Esophagus squamous epithelium (tissue), 5 donors: ENCODE data around the gene CHD2. TPM values are rescaled to one million over a fixed set of nuclear protein-coding genes. Genes with fewer than 3 reads are reported as not detected.

Experiments used
- DNase-seq: peaks from one replicate; lab custom pipeline; 2025; lab: John Stamatoyannopoulos, UW
- H3K27ac ChIP-seq, 4 donors: fragments of 200-600 bp; sonication (generic); one replicate each; pipeline ENCODE4 v1.5.1; 2016 to 2019; ENCODE audit warnings: mild to moderate bottlenecking in 1 of 4
- H3K27me3 ChIP-seq, 4 donors: fragments of 200-600 bp; sonication (generic); 1 replicate in 3 of 4; 2 replicates in 1 of 4; pipeline versions ENCODE4 v1.5.1 to v1.6.0; 2017 to 2021; ENCODE audit warnings: antibody characterized with exemption in 1 of 4
- H3K36me3 ChIP-seq, 3 donors: fragments of 200-600 bp; sonication (generic); one replicate each; pipeline ENCODE4 v1.5.1; 2016 to 2019
- H3K4me1 ChIP-seq, 3 donors: fragments of 200-600 bp; sonication (generic); one replicate each; pipeline ENCODE4 v1.5.1; 2017 to 2019
- H3K4me3 ChIP-seq, 4 donors: fragments of 200-600 bp; sonication (generic); 1 replicate in 3 of 4; 2 replicates in 1 of 4; pipeline ENCODE4 v1.5.1; 2016 to 2019; ENCODE audit warnings: mild to moderate bottlenecking in 2 of 4, moderate library complexity in 1 of 4
- H3K9me3 ChIP-seq, 3 donors: fragments of 200-600 bp; sonication (generic); one replicate each; pipeline ENCODE4 v1.5.1; 2016 to 2019
- CTCF ChIP-seq, 6 experiments: fragments of 450-650 bp in 4 of 6; fragments of 200-600 bp in 2 of 6; sonication (generic) in 2 of 6; IDR thresholded peaks; one replicate each; pipeline ENCODE4 v1.5.1; 2016 to 2019; ENCODE audit warnings: antibody characterized with exemption in 6 of 6, mild to moderate bottlenecking in 4 of 6, moderate library complexity in 4 of 6
- POLR2A ChIP-seq, 4 donors: fragments of 450-650 bp; IDR thresholded peaks; one replicate each; pipeline ENCODE4 v1.6.1; 2017; ENCODE audit warnings: antibody characterized with exemption in 4 of 4, mild to moderate bottlenecking in 4 of 4, moderate library complexity in 3 of 4
- WGBS, 2 donors: methylation state at CpG; one replicate each; pipeline ENCODE4 v1.1.5; 2018; 5-methylcytosine and 5-hydroxymethylcytosine counted together
- intact Hi-C: fragments of 100-400 bp; cut with DNase I; formaldehyde crosslinking; loops from one replicate; pipeline ENCODE4 v1.15.0; 2022
- total RNA-seq, 4 donors: library from RNA; depleted of rRNA; stranded (reverse); fragments of >200 nt; gene quantifications; one replicate each; pipeline ENCODE4 v1.1.0, GENCODE V29; 2016
- donor health status: DM: yes; HTN: yes; CAD: no.

Gene CHD2
- total RNA-seq: 100 to 1,000 TPM in 1 of 4 donors, 10 to 100 TPM in 3; 36.1 to 132 (median 74.8) TPM

- peaks cover 0 to 74% (median 18%) of the 10 kb centered on the region in 3 donors for H3K4me1 ChIP-seq
- no peak for DNase-seq
- intact Hi-C loops: no loop called here
Measured at GRCh38 chr15:92899948-92900730, at the start of gene CHD2. TSS of gene CHD2 (plus strand) at chr15:92900324. CDS start at chr15:92901238, 914 bp downstream.

DNA sequence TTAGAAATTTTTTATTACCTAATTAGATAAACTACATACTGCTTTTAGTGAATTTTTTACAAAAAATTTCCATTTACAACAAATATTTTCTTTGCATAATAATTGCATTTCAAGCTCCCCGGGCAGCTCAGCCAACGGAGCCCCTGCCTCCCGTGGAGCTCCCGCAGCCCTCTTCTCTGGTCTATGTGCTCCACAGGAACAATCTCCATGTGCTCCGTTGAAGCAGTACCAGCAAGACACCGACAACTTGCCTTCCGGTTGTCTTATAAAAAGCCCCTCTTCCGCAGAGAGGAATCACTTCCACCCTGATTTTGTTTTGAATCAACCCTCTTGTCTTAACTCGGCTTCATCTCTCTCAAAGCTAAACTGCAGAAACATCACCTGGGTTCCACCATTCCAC is 46.9 kb upstream of the CHD2 start:
- no peak for DNase-seq
- H3K9me3 ChIP-seq: no peaks in the 10 kb centered on the region
- 79 to 89% methylated on average over 9 of the region's 9 CpGs for WGBS, 2 donors
- H3K4me3 ChIP-seq: no peak overlapping the region
- no peaks in the 10 kb centered on the region for H3K4me1 ChIP-seq
- H3K36me3 ChIP-seq: no peaks in the 10 kb centered on the region
- no peaks in the 10 kb centered on the region for H3K27me3 ChIP-seq
- TF ChIP-seq CTCF (IDR thresholded peaks at IDR 0.05): no peak
- no peak for TF ChIP-seq POLR2A (IDR thresholded peaks at IDR 0.05)
- intact Hi-C loops: no loop called here
- H3K27ac ChIP-seq: no peak overlapping the region

More at GRCh38 chr15:92899948-92900730, at the start of gene CHD2:
- H3K9me3 ChIP-seq: no peaks in the 10 kb centered on the region
- peak within 1 kb of the TSS; percentile 93 to 100 (median 96) for H3K27ac ChIP-seq
- peaks cover 0 to 30% (median 0%) of the 10 kb centered on the region in 3 donors for H3K36me3 ChIP-seq
- TF ChIP-seq CTCF (IDR thresholded peaks at IDR 0.05) (no peak), POLR2A (IDR thresholded peaks at IDR 0.05) (peak in 3 of 4 donors; percentile 84 to 96 (median 95))
- H3K4me3 ChIP-seq: peak within 1 kb of the TSS; percentile 49 to 87 (median 64)
- 1 to 2% methylated on average over 13 to 15 of the region's 15 CpGs for WGBS, 2 donors
- H3K27me3 ChIP-seq: no peaks in the 10 kb centered on the region

GRCh38 chr15:92861742-92862141 is 38.4 kb upstream of the CHD2 start:
- WGBS, 2 donors: 82 to 100% methylated on average over 1 of the region's 1 CpG
- Histone ChIP-seq H3K4me3 (no peak overlapping the region), H3K27me3 (no peaks in the 10 kb centered on the region), H3K27ac (no peak overlapping the region), H3K4me1 (no peaks in the 10 kb centered on the region), H3K36me3 (no peaks in the 10 kb centered on the region), H3K9me3 (no peaks in the 10 kb centered on the region)
- no peak for TF ChIP-seq POLR2A (IDR thresholded peaks at IDR 0.05)
- no peak for TF ChIP-seq CTCF (IDR thresholded peaks at IDR 0.05)
- no peak for DNase-seq
- intact Hi-C loops: no loop called here

- TF ChIP-seq POLR2A (IDR thresholded peaks at IDR 0.05) (no peak), CTCF (IDR thresholded peaks at IDR 0.05) (no peak)
- intact Hi-C loops: no loop called here
- peaks cover 0 to 4% (median under 1%) of the 10 kb centered on the region in 3 donors for H3K4me1 ChIP-seq
- H3K4me3 ChIP-seq: no peak overlapping the region
- no peak for DNase-seq
- H3K36me3 ChIP-seq: no peaks in the 10 kb centered on the region
- WGBS, 2 donors: 45 to 86% methylated on average over 1 of the region's 1 CpG
- no peaks in the 10 kb centered on the region for H3K9me3 ChIP-seq
- no peaks in the 10 kb centered on the region for H3K27me3 ChIP-seq
- no peak overlapping the region for H3K27ac ChIP-seq
Measured at GRCh38 chr15:92864127-92864814, 35.9 kb upstream of the CHD2 start.
